IPS-18a (cell line): ENCODE measurements around the gene CHMP4B.

Source experiments
- H3K27ac ChIP-seq: one replicate; pipeline ENCODE4 v1.5.1; 2013; ENCODE audit warnings: low read length
- H3K27me3 ChIP-seq: one replicate; pipeline ENCODE4 v1.6.1; 2013; ENCODE audit warnings: mild to moderate bottlenecking, low read length; ENCODE audit not compliant: control insufficient read depth, insufficient read depth
- H3K36me3 ChIP-seq: one replicate; pipeline ENCODE4 v1.6.1; 2013; ENCODE audit warnings: low read depth, low read length; ENCODE audit not compliant: control insufficient read depth
- H3K4me1 ChIP-seq: one replicate; pipeline ENCODE4 v1.6.1; 2013; ENCODE audit warnings: low read depth, low read length; ENCODE audit not compliant: control insufficient read depth
- H3K4me3 ChIP-seq: one replicate; pipeline ENCODE4 v1.5.1; 2013; ENCODE audit warnings: low read length
- H3K9ac ChIP-seq: one replicate; pipeline ENCODE4 v1.6.1; 2013; ENCODE audit warnings: mild to moderate bottlenecking, low read length, moderate library complexity
- H3K9me3 ChIP-seq: one replicate; pipeline ENCODE4 v1.6.1; 2013; ENCODE audit warnings: low read depth, low read length; ENCODE audit not compliant: control insufficient read depth

Gene CHMP4B

DNA sequence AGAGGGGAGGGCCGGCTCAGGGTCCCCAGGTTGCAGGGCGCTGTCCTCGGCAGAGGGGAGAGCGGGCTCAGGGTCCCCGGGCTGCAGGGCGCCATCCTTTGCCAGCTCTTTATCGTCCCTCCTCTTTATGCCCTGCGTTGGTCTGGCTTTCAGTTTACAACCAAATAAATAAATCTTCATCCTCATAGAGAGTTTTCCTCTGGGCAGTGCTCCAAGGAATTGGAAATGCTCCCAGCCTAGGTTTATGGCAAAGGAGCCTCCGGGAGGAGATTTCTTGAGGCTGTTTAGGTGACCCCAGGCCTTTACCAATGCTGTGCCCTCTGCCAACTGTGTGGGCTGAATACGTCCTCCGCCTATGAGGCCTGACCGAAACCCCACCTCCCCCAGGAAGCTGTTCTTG lies 60.2 kb downstream of the CHMP4B start:
- Histone ChIP-seq H3K27me3 (no peaks in the 10 kb centered on the region), H3K27ac (no peak overlapping the region)

GRCh38 chr20:33874129-33874528 lies 63.0 kb downstream of the CHMP4B start:
- no peaks in the 10 kb centered on the region for H3K36me3 ChIP-seq
- H3K4me3 ChIP-seq: no peak overlapping the region
- H3K27me3 ChIP-seq: no peaks in the 10 kb centered on the region
- H3K9ac ChIP-seq: no peak overlapping the region
- no peaks in the 10 kb centered on the region for H3K9me3 ChIP-seq
- H3K4me1 ChIP-seq: no peaks in the 10 kb centered on the region
- H3K27ac ChIP-seq: no peak overlapping the region

More for the DNA sequence above, 60.2 kb downstream of the CHMP4B start:
- Histone ChIP-seq H3K9me3 (no peaks in the 10 kb centered on the region), H3K9ac (no peak overlapping the region), H3K4me3 (no peak overlapping the region), H3K36me3 (no peaks in the 10 kb centered on the region), H3K4me1 (no peaks in the 10 kb centered on the region)

GRCh38 chr20:33875055-33875454 lies 63.9 kb downstream of the CHMP4B start:
- Histone ChIP-seq H3K27ac (no peak overlapping the region), H3K27me3 (no peaks in the 10 kb centered on the region), H3K9me3 (no peaks in the 10 kb centered on the region), H3K4me3 (no peak overlapping the region), H3K9ac (no peak overlapping the region), H3K36me3 (no peaks in the 10 kb centered on the region), H3K4me1 (no peaks in the 10 kb centered on the region)

DNA sequence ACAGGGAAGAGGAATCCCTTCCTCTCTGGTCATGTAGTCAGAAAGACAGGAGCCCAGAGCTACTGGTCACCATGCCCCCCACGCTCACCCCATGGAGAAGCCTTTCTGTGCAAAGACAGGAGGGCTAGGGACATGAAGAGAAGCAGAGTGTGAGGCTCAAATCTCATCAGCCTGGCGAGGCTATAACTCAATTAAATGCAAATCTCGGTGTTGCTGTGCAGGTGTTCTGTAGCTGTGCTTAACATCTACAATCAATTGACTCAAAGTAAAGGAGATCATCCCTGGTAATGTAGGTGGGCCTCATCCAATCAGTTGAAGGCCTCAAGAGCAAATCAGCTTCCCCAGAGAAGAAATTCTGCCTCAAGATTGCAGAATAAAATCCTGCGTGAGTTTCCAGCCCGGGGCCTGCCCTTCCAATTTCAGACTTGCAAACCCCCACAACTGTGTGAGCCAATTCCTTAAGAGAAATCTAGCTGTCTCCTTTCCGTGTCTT lies 64.4 kb downstream of the CHMP4B start:
- Histone ChIP-seq H3K4me1 (no peaks in the 10 kb centered on the region), H3K9ac (no peak overlapping the region), H3K36me3 (no peaks in the 10 kb centered on the region), H3K27ac (no peak overlapping the region), H3K27me3 (no peaks in the 10 kb centered on the region), H3K4me3 (no peak overlapping the region), H3K9me3 (no peaks in the 10 kb centered on the region)

- H3K9ac ChIP-seq: no peak overlapping the region
- no peaks in the 10 kb centered on the region for H3K4me1 ChIP-seq
- no peaks in the 10 kb centered on the region for H3K27me3 ChIP-seq
- no peak overlapping the region for H3K27ac ChIP-seq
- H3K36me3 ChIP-seq: no peaks in the 10 kb centered on the region
- no peak overlapping the region for H3K4me3 ChIP-seq
- no peaks in the 10 kb centered on the region for H3K9me3 ChIP-seq
Measured at GRCh38 chr20:33878583-33878982, 67.4 kb downstream of the CHMP4B start.

- H3K4me1 ChIP-seq: no peaks in the 10 kb centered on the region
- H3K9me3 ChIP-seq: no peaks in the 10 kb centered on the region
- no peaks in the 10 kb centered on the region for H3K36me3 ChIP-seq
- no peak overlapping the region for H3K27ac ChIP-seq
- no peak overlapping the region for H3K9ac ChIP-seq
- H3K4me3 ChIP-seq: no peak overlapping the region
- H3K27me3 ChIP-seq: no peaks in the 10 kb centered on the region
Measured at GRCh38 chr20:33880396-33880795, 69.2 kb downstream of the CHMP4B start.

DNA sequence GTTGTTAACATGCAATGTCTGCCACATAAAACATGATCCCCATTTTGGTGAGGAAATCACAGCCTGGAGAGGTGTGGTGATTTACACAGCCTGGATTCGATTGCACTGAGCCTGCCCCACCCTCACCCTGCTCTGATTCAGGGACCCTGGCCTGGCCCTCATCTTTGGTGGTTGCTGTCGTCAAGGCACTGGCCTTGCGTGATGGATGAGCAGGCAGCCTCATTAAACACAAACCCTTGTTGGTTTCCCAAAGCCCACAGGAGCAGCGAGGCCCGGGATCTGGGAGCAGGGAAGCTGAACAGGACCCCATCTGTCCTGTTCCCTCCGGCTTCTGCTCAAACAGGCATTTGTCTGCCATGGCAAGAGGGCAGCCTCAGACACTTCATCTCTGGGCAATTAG lies 70.8 kb downstream of the CHMP4B start:
- H3K36me3 ChIP-seq: no peaks in the 10 kb centered on the region
- no peaks in the 10 kb centered on the region for H3K27me3 ChIP-seq
- H3K27ac ChIP-seq: no peak overlapping the region
- H3K9me3 ChIP-seq: no peaks in the 10 kb centered on the region
- H3K9ac ChIP-seq: no peak overlapping the region
- H3K4me3 ChIP-seq: no peak overlapping the region
- H3K4me1 ChIP-seq: no peaks in the 10 kb centered on the region

GRCh38 chr20:33882481-33882880 lies 71.3 kb downstream of the CHMP4B start:
- H3K4me1 ChIP-seq: no peaks in the 10 kb centered on the region
- no peak overlapping the region for H3K9ac ChIP-seq
- H3K27me3 ChIP-seq: no peaks in the 10 kb centered on the region
- H3K9me3 ChIP-seq: no peaks in the 10 kb centered on the region
- no peak overlapping the region for H3K4me3 ChIP-seq
- no peaks in the 10 kb centered on the region for H3K36me3 ChIP-seq
- H3K27ac ChIP-seq: no peak overlapping the region

DNA sequence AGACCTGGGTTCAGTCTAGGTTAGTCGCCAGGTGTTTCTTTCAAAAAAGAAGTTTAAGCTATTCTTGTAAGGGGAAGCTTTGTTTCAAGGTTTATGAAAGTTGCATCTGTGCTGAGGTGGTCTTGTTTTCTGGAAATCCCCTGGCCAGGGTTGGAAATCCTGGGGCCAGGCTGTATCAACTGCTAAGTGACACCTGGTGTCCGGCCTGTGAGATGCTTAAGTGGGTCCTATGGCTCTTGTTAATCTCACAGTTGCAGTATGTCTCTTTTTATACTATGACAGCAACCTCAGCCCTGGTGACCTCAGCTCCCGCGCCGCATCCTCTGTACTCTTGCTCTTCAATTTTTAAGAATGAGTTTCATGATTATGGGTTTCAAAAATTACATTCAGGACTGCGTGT lies 72.0 kb downstream of the CHMP4B start:
- Histone ChIP-seq H3K4me1 (no peaks in the 10 kb centered on the region), H3K4me3 (no peak overlapping the region), H3K9ac (no peak overlapping the region), H3K27ac (no peak overlapping the region), H3K36me3 (no peaks in the 10 kb centered on the region), H3K9me3 (no peaks in the 10 kb centered on the region), H3K27me3 (no peaks in the 10 kb centered on the region)

DNA sequence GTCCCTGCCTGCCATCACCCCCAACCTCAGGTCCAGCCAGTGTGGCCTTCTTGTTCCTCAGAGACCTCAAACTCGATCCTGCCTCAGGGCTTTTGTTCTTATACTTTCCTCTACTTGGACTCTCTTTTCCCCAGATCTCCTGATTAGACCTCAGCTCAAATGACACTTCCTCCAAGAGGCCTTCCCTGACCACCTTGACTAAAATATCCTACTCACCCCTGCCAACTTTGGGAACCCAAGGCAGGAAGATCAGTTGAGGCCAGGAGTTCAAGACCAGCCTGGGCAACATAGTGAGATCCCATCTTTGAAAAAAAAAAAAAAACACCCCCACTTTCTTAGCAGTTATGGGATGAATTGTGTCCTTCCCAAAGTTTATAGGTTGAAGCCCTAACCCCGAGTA lies 73.5 kb downstream of the CHMP4B start:
- H3K9me3 ChIP-seq: no peaks in the 10 kb centered on the region
- no peak overlapping the region for H3K27ac ChIP-seq
- no peak overlapping the region for H3K4me3 ChIP-seq
- H3K27me3 ChIP-seq: no peaks in the 10 kb centered on the region
- no peaks in the 10 kb centered on the region for H3K4me1 ChIP-seq
- H3K36me3 ChIP-seq: no peaks in the 10 kb centered on the region
- no peak overlapping the region for H3K9ac ChIP-seq

GRCh38 chr20:33889312-33889711 lies 78.2 kb downstream of the CHMP4B start:
- no peaks in the 10 kb centered on the region for H3K4me1 ChIP-seq
- no peaks in the 10 kb centered on the region for H3K27me3 ChIP-seq
- no peak overlapping the region for H3K9ac ChIP-seq
- H3K27ac ChIP-seq: no peak overlapping the region
- no peak overlapping the region for H3K4me3 ChIP-seq
- H3K9me3 ChIP-seq: no peaks in the 10 kb centered on the region
- no peaks in the 10 kb centered on the region for H3K36me3 ChIP-seq

DNA sequence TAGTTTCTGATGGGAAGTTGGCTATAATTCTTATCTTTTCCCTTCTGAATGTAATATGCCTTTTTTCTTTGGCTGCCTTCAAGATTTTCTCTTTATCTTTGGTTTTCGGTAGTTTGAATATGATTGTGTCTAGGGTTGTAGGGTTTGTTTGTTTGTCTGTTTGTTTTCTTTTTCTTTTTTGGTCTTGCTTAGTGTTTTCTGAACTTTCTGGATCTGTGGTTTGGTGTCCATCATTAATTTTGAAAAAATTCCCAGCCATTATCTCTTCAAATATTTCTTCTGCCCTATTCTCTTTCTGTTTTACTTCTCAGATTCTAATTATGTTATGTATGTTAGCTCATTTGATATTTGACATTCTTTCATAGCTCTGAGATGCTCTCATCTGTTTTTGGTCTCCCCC lies 79.4 kb downstream of the CHMP4B start:
- Histone ChIP-seq H3K9me3 (no peaks in the 10 kb centered on the region), H3K27me3 (no peaks in the 10 kb centered on the region), H3K4me1 (no peaks in the 10 kb centered on the region), H3K9ac (no peak overlapping the region), H3K36me3 (no peaks in the 10 kb centered on the region), H3K4me3 (no peak overlapping the region), H3K27ac (no peak overlapping the region)
